Astrocyte (in vitro differentiated cells and primary cell): ENCODE measurements around the gene PNKD.

Source experiments
- CTCF ChIP-seq: IDR thresholded peaks from 2 replicates; pipeline ENCODE4 v1.5.1; 2011; ENCODE audit warnings: low read depth, mild to moderate bottlenecking, inconsistent platforms, low read length, moderate library complexity; ENCODE audit not compliant: insufficient read depth
- EZH2 ChIP-seq: IDR thresholded peaks from 2 replicates; pipeline ENCODE4 v1.6.1; 2012; ENCODE audit warnings: mild to moderate bottlenecking, low read length, inconsistent platforms; ENCODE audit not compliant: insufficient read depth

- peak; percentile 31 for TF ChIP-seq EZH2
- TF ChIP-seq CTCF, result no peak
These were observed 117.3 kb downstream of the PNKD start for GRCh38 chr2:218387369-218388194.
